NCI-H1436 treated with DMSO at 0.1 percent for 48 hours (cell line): ENCODE measurements around the gene PTCD2.
"Not testable (repeated sequence)": the region's sequence is repeated elsewhere in the genome, so short reads cannot be mapped to it uniquely, and the experiment has no call there.

Source experiments
- DNase-seq: peaks from one replicate; lab custom pipeline; 2025; lab: John Stamatoyannopoulos, UW

The PTCD2 gene

DNA sequence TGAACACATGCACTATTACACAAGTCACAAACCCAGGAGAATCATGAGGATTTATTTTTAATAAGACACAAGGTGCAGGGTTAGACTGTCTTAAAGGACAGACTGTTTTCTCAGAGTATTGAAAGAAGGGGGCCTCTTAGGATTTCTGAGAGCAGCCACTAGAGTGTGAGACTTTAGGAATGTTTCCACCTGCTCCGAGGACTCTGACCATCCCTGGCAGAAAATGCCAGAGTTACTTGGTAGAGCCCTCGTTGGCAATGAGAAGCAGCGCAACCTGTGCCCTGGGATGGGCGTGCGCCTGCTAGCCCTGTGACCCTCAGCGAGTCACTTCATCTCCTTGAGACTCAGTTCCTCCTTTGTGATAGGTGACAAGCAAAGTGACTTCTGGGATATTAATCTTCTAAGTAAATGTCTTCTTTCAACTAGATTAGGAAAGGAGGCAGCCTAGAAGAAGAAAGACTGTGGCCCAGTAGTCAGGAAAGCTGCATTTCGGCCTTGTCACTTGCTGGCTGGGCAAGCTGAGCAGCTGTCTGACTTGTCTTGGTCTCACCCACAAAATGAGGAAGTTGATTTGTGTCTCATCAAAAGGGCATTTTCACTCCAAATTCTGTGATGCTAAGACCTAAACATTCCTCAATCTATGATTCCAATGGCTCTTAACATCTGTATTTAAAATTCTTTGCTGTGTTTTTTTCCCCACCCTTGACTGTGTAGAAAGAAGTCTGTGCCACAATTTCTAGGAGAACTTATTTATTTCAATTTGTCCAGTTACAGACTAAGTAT lies 60.5 kb downstream of the PTCD2 start:
- DNase-seq, result no peak

DNA sequence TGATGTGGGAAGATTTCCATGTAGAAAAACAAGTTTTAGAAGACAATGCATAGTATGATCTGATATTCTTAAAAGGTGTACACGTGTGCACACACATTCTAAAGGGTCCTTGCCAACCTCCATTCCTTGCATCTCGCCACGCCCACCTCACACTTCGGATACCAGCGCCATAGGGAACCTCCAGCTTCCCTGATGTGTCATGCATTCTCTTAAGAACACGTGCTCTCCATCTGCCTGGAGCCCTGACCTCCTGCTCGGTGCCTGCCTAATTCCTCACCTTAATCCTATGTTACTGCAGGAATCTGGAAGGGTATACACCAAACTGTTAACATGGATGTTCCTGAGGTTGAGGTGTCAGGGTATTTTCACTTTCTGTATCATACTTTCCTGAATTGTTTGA lies 63.1 kb downstream of the PTCD2 start:
- no peak for DNase-seq

DNA sequence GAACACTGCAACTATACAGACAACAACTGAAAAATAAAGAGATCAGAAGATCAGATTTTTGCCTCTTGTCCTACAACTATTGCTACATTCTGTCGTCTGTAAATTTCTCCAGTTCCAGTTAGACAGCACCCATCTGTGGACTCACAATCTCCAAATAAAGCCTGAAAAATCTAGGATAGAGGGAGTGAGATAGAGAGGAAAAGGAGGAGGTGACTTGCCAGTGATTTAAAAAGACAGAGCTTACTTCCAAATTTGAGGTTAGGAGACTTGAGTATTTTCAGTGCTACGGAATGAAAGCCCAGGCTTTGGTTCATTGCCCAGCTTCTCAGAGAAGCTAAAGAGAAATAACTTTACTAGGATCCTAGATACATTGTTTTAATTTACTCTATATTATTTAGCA lies 63.6 kb downstream of the PTCD2 start:
- no peak for DNase-seq

DNA sequence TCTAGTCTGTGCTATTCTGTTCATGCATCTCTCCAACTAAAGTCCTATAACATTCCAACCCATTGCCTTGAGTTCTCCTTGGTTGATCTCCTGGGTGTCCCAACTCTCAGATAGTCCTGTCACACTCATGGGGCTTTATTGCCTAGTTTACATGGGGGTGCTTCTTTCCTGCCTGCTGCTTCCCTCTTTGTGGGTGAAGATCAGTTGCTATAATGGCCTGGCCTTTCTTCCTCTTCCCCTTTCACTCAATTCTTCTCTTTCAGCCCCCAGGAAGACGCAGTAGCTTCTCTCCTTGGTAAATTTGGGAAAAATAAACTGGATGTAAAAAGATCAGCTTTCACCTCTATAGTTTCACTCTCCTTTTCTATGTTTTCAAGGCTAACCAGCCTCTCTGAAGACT lies 66.5 kb downstream of the PTCD2 start:
- DNase-seq, result no peak

DNA sequence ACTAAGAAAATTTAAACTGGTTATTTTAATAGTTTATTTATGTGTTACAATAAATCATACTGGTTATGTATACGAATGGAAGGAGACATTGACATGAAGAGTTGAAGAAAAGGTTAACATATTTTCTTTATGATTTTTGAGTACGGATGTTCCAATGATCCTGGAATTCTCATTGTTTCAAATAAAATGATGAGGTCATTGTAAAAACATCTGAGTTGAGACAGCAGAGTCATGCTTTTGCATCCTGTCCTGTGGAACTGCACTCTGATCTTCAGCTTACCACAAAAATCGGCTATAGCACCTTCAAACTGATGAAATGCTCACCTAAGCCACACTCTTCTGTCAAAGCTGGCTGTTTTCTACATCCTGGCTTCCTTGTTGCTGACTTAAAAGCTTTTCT lies 67.8 kb downstream of the PTCD2 start:
- DNase-seq, result no peak

DNA sequence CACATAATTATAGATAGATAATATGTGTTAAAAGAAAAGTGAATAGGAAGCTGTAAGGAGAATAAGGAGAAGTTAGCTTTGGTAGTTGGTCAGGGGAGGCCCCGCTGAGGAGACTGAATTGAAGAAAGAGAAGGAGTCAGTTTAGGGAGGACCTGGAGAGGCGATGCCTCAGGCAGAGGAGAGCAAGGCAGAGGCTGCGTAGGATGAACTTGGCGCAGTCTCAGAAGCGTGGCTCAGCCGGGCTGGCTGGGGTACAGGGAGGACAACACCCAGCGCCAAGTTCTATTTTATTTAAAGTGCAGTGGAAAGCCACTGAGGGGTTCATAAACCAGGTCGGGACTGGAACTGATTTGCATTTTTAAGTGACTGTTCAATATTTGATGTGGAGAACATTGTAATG lies 68.5 kb downstream of the PTCD2 start:
- DNase-seq, result no peak

DNA sequence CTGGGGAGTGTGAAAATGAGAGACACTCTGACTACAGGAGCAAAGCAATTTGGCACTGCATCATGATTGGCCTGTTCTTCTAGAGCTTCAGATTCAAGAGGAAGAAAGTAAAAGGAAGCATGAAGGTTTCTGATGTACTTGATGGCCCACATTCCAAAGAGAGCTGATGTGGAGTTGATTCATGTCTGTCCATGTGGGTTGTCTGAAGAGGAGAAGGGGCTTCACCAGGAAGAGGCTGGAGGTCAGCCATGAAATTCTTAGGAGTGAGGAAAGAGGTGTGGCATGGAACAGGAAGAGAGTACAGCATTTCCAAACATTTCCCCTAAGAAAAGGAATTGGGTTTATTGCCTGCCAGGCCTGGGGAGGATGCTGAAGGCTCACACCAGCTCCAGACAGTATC lies 70.7 kb downstream of the PTCD2 start:
- DNase-seq, result no peak

DNA sequence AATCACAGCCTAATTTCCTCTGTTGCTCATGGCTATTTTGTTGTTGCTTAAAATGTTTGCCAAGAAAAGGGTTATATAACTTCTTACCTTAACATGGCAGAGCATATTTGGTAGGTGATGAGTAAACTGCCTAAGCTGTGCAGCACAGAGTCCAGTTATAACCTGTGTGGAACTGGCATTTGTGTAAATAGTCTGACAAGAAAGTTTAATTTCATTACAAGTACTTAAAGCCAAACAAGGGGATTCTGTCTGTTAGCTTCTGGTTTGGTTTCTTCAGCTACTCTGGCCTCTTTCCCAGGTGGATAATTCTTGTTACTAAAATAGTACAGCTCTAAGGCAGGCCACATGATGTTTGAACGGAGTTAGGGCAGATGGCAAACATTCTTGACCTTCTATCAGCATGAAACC lies 72.2 kb downstream of the PTCD2 start:
- no peak for DNase-seq

DNA sequence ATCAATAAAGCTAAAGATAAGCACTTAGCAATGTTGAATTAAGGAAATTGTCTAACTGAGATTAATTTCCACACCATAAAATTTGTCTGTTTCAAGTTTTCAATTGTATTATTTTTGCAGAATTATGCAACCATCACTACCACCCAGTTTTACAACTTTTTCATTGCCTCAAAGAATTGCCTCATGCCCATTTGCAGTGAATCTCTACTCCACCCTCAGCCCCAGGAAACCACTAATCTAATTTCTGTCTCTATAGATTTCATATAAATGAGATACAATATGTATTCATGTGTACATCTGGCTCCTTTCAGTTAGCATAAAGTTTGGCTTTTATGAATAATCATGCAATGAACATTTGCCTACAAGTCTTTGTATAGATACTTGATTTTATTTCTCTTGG lies 72.9 kb downstream of the PTCD2 start:
- no peak for DNase-seq

DNA sequence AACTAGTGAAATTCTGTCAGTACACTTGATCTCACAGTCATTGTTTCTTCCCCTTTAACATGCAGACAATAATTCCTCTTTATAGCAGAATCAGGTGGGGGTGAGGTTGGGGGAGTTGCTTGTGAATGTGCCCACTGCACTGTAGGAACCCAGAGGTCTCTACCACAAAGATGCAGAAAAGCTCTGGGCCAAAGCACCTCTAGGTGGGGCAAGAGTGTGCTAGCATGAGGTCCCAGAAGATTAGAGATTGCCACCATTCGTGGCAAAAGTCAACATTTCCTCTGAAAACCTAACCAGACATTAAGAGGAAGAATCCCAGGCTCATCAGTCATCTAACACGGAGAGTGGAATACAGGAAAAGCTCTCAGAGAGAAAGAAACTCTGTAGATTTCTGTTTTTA lies 74.5 kb downstream of the PTCD2 start:
- no peak for DNase-seq

DNA sequence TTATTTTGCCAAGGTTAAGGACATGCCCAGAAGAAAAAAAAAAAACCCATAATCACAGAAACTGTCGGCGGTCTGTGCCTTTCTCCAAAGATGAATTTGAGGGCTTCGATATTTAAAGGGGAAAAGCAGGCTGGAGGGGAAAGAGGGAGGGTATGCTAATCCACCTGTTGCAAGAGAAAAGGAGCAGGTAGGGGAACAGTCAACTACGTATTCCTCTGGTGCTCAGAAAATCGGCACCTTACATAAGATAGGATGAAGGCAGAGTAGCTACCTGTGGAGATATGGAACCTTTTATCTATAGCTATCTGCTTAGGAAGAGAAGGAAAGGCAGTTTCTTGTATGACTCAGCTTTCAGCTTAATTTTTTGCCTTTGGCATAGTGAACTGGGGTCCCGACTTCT lies 77.7 kb downstream of the PTCD2 start:
- DNase-seq, result no peak

DNA sequence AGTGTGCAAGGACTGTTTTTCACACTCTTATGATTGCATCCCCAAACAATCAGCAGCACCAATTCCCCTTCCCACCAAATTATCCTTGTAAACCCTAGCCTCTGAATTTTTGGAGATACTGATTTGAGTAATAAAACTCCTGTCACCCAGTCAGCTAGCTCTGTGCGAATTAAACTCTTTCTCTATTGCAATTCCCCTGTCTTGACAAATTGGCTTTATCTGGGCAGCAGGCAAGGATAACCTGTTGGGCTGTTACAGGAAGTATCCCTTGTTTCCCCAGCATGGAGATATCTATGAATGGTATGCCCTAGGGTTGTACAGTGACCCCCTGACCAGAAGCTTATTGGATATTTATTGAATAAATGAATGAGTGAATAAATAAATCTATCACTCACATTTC lies 80.8 kb downstream of the PTCD2 start:
- DNase-seq, result no peak

DNA sequence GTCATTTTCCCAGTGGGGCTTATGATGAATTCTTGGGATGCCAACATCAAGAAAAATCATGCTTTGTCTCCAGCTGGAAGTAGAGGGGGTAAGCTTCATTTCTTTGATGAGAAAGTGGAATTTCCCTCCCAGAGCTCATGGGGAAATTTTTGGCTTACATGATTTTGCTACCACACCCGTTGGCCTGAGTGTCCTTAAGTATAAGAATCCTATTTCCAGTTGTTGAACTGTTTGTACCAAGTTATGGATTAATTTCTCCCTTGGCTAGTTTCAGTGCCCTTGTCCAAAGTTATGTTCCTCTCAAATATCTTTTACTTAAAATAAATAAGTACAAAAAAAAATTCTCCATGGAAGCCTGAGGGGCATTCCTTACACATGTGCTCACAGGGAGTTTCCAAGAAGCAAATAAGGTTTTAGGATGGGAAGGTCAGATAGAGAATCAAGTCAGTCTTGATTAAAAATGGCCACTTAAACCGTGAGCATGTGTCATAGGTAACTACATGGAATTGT lies 82.3 kb downstream of the PTCD2 start:
- DNase-seq, result no peak

DNA sequence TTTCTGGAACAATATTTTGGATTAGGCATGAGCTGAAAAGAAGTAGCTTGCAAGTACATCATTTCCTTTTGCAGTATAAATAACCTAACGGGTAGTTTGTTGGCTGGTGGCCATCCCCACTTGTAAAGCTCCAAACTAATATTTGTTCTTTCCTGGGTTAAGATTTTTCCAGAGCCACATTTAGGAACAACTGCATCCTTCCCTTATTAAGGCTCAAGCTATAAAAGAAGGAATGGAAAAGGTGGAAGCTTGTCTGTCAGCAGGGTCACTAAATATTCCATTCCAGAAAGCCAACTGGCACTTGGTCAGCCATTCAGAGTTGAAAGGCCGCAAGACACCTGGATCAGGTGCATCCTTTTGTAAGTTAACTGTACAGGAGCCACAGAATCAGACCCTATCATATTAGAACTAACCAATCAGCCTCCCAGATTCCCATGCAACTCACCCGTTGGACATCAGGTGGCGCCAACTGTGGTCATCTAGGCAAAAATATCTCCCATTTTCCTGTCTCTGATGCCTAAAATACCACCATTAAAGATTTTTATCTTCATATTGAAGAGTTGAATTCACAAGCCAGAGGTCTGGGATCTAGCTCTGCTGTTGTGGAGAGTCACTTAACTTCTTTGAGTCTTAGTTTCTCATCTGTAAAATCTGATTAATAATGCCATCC lies 82.9 kb downstream of the PTCD2 start:
- DNase-seq, result no peak

DNA sequence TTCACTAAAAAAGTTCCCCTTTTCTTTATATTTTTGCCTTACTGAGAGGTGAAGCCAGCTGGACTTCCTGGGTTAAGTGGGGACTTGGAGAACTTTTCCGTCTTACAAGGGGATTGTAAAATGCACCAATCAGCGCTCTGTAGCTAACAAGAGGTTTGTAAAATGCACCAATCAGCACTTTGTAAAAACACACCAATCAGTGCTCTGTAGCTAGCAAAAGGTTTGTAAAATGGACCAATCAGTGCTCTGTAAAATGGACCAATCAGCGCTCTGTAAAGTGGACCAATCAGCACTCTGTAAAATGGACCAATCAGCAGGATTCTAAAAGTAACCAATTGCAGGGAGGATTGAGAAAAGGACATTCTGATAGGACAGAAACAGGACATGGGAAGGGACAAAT lies 84.6 kb downstream of the PTCD2 start:
- not testable (repeated sequence) for DNase-seq

DNA sequence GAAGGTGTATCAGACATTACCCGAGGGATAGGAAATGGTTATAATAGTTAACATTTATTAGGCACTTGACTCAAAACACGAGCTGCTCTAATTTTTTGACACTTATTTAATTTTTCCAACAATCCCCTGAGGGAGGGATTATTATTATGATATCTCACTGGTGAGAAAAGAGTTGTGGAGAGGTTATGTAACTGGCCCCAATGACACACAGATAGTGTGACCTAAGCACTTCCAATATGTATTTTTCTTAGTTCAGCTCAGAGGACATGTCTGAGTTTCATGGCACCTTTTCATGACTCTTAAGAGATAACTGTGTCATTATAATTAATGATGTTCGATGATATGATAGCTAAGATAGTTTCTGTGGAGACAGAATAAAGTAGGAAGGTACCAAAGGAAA lies 86.9 kb downstream of the PTCD2 start:
- DNase-seq, result no peak

DNA sequence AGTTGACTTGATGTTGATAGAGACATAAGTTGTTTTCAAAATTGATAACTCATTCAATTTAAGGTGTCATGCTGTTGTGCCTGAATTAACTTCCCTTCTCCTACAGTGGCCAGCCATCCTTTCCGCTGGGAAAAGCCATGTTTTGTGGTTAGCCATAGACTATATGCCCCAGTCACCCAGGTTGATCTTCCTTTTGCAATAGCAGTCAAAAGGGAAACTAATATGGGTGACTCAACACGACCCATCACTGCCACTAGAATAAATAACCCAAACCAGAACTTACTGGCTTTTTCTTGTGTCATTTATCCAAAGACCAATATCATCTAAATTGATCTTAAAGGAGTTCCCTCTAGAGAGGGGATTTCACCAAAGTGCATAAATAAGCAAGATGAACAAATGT lies 87.4 kb downstream of the PTCD2 start:
- no peak for DNase-seq

DNA sequence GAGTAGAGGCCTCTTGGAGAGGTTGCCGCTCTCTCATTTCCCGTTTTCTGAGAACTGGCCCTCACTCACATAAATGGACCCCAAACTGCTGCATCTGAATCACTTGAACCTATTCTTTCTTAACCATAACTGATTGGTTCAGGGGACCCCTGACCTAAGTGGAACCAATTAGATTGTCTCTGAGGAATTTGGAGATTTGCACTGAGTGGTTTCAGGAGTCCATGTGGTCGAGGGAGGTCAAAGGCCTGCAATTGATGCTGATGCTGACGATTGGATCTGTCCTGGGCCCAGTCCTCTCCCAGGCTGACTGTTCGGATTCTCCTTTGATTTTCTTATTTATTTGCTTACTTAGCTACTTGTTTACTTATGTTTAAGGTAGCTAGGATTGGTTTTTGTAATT lies 88.0 kb downstream of the PTCD2 start:
- DNase-seq, result no peak

DNA sequence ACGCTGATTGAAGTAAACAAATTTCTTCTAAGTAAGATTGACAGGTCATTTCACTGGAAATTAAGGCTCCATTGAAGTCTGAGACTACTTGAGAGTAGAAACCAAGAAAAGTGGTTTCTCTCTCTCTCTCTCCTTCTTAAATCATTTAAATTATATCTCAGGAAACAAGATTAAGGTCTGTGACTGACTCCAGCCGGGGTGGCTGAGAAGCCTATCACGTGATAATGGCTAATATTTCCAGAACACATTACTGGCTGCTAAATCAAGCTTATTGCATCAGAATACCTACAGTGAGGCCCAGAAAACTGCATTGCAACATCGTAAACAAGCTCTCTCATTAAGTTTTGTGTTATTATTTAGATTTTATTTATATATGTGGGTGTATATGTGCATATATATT lies 88.4 kb downstream of the PTCD2 start:
- no peak for DNase-seq

DNA sequence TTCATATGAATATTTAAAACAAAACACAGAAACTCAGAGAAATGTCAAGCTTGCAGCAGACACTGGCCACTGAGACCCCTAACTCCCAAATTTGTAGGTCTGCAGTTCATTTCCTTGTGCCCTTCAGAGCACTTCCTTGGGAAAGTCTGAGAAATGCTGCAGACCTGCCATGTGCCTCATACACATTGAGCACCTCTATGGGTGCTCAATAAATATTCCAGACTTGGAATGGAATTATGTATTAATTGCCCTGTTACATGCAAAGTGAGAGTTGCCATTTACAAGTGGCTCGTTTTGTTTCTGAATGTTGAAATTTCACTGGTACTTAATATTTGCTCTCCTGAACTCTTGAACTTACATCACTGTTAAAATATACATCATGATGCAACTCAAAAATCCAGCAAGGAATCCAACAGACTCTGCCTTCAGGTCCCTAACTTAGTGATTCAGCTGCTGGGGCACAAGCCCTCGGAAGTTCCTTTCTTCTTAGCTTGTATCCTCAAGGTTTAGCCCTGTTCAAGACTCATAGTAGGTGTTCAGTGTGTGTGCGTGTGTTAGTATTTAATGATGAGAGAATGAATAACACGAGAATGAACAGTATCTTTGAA lies 90.6 kb downstream of the PTCD2 start:
- no peak for DNase-seq

DNA sequence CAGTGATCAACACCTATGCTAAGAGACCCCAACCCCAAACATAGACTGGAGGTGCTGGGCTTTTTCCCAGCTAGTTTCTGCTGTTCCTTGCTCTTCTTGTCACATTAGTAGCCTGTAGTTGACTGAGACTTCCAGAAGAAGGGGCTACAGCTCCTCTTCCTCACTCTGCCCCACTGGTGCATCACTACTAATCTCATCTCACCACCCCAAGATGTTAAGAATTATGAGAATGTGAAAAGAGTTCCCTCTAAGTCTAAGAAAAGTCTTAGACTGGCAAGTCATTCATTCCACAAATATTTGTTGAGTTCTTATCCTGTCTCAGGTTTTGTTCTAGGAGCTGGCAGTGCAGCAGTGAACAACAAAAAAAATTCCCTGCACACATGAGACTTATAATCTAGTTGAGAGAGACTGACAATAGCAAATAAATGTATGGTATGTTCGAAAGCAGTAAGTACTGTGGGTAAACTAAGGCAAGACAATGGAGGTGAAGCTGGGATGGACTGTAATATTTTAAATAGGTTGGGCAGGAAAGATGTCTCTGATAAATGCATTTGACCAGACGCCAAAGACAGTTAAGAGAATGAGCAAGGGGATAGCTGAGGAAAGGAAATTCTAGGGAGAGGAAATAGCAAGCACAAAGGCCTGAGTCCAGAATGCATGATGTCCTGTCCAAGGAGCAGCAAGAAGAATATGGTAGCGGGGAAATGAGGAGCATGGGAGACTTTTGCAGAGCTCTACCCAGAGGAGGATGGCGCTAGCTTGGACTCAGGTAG lies 92.3 kb downstream of the PTCD2 start:
- DNase-seq, result no peak

DNA sequence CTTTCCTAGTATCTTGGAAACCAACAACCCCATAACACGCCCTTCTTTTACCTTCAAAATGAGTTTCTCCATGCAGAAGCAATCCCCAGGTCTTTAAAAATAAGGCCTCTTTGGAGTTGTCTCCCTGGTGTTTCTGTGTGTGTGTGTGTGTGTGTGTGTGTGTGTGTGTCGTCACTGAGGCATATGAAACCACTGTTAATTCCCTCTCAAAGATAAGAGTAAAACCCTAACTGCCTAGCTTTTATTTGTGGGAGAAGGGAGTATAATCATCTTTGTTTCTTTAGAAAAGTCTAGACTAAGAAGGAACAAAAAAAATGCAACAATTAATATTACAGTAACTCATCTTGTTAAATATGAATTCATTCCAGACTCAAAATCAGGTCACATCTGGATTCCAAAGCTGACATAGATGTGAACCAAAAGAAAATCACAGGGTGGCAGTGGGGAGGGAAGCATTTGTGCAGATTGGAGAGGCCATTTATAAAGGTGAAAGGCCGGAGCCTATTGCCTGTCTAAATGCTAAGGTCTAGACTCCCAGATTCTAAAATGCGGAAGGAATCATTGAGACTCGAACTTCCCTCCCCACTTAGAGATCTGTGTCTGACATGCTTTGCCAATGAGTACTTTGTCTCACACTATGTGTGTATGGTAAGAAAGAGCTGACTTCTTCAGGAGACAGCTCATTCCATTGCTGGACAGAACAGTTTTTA lies 95.6 kb downstream of the PTCD2 start:
- no peak for DNase-seq
